ENCODE results near the gene SH3TC1.

Gene SH3TC1

DNA sequence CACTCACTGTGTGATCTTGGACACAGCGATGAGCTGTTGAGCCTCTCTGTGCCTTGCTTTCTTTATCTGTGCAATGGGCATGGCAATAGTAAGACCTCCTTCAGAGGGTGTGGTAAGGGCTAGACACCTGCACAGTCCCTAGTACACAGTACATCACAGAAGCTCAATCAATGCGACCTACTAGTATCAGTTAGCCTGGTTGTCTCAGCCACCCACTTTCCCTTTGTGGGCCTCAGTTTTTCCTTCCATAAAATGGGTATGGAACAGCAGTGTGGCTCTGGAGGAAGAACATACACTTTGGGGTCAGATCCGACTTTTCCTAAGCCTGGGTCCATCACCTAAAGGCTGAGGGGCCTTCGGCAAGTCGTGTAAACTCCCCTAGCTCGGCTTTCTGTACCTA, 67.0 kb downstream of the SH3TC1 start:
- TF ChIP-seq, protein P1, sequence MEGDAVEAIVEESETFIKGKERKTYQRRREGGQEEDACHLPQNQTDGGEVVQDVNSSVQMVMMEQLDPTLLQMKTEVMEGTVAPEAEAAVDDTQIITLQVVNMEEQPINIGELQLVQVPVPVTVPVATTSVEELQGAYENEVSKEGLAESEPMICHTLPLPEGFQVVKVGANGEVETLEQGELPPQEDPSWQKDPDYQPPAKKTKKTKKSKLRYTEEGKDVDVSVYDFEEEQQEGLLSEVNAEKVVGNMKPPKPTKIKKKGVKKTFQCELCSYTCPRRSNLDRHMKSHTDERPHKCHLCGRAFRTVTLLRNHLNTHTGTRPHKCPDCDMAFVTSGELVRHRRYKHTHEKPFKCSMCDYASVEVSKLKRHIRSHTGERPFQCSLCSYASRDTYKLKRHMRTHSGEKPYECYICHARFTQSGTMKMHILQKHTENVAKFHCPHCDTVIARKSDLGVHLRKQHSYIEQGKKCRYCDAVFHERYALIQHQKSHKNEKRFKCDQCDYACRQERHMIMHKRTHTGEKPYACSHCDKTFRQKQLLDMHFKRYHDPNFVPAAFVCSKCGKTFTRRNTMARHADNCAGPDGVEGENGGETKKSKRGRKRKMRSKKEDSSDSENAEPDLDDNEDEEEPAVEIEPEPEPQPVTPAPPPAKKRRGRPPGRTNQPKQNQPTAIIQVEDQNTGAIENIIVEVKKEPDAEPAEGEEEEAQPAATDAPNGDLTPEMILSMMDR (IDR thresholded peaks at IDR 0.05) = no peak
- intact Hi-C loops (cut with DNase I; ENCODE audit: low total_unique reads) = no loop called here
- DNase-seq = no peak
- H3K4me3 ChIP-seq = no peak overlapping the region
- peaks cover 0 to 12% (median 3%) of the 10 kb centered on the region in 4 donors for H3K4me1 ChIP-seq
- no peaks in the 10 kb centered on the region for H3K9me3 ChIP-seq
- H3K27ac ChIP-seq = no peak overlapping the region
- no peaks in the 10 kb centered on the region for H3K36me3 ChIP-seq
- peaks cover 0 to 30% of the 10 kb centered on the region in 2 donors for H3K27me3 ChIP-seq

DNA sequence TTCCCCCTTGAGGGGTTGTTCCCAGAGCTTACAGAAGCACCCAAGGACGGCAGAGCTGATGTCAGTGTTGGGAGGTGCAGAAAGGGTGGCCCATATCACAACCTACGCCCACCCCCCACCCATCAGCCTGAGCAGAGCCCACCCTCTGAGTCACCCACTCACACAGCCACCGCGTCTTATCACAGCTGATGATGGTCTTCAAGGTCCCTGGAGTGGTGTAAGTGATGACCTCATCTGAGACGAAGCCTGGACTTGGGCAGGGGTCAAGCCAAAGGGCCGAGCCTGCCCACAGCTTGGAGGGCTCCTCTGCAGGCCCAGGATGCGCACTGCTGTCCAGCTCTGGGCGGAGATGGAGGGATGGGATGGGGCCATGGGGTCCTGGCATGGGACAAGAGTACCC, 67.4 kb downstream of the SH3TC1 start:
- Histone ChIP-seq H3K4me1 (peaks cover 0 to 12% (median 3%) of the 10 kb centered on the region in 4 donors), H3K4me3 (no peak overlapping the region), H3K27ac (no peak overlapping the region), H3K27me3 (peaks cover 0 to 32% of the 10 kb centered on the region in 2 donors), H3K36me3 (no peaks in the 10 kb centered on the region), H3K9me3 (no peaks in the 10 kb centered on the region)
- intact Hi-C loops (cut with DNase I; ENCODE audit: low total_unique reads) = no loop called here
- TF ChIP-seq, protein P1 (IDR thresholded peaks at IDR 0.05) = no peak
- DNase-seq = no peak

DNA sequence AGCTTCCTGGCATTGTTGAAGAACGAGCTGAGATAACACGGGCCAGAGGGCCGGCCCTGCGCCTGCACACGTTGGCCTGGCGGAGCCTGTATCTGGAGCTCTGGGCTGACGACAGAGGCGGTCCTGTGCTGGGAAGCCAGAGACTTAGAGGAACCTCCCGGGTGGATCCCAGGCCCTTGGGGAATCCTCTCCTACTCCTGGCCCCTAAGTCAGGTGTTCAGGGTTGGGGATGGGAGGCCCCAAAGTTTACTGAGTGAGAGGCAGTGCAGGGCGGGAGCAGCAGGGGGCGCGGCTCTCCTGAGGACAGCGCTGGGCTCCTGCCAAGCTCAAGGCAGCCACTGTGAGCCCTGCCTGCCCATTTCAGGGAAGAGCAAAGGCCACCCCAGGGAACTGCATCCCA, 68.0 kb downstream of the SH3TC1 start:
- DNase-seq = peak in 1 of 2 donors; percentile 73
- H3K27me3 ChIP-seq = peaks cover 0 to 38% of the 10 kb centered on the region in 2 donors
- TF ChIP-seq, protein P1 (IDR thresholded peaks at IDR 0.05) = peak in 1 of 2 experiments; percentile 28
- no peaks in the 10 kb centered on the region for H3K9me3 ChIP-seq
- peaks cover 0 to 12% (median 3%) of the 10 kb centered on the region in 4 donors for H3K4me1 ChIP-seq
- H3K27ac ChIP-seq = no peak overlapping the region
- no peaks in the 10 kb centered on the region for H3K36me3 ChIP-seq
- no peak overlapping the region for H3K4me3 ChIP-seq
- intact Hi-C loops (cut with DNase I; ENCODE audit: low total_unique reads) = no loop called here

DNA sequence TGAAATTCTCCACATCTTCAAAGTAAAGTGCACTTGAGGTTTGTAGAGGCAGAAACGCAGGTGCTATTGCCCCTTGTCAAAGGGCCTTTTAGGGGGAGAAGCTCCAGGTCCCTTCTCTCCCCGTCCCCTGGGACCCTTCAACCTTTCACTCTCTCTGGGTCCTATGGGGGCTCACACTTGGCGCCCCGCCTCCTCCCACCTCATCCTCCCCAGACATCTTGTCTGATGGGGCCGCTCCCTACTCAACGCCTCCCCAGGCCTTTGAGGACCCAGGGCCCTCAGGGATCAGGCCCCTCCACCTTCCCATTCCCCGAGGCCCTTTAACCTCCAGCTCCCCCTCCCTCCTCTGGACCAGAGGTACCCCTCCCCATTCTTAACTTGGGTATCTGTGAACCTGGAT, 69.1 kb downstream of the SH3TC1 start:
- TF ChIP-seq, protein P1 (IDR thresholded peaks at IDR 0.05) = no peak
- no peak for DNase-seq
- Histone ChIP-seq H3K36me3 (no peaks in the 10 kb centered on the region), H3K27me3 (peaks cover 0 to 48% of the 10 kb centered on the region in 2 donors), H3K4me3 (no peak overlapping the region), H3K9me3 (no peaks in the 10 kb centered on the region), H3K4me1 (peaks cover 0 to 12% (median 3%) of the 10 kb centered on the region in 4 donors), H3K27ac (no peak overlapping the region)
- intact Hi-C loops (cut with DNase I; ENCODE audit: low total_unique reads) = no loop called here

DNA sequence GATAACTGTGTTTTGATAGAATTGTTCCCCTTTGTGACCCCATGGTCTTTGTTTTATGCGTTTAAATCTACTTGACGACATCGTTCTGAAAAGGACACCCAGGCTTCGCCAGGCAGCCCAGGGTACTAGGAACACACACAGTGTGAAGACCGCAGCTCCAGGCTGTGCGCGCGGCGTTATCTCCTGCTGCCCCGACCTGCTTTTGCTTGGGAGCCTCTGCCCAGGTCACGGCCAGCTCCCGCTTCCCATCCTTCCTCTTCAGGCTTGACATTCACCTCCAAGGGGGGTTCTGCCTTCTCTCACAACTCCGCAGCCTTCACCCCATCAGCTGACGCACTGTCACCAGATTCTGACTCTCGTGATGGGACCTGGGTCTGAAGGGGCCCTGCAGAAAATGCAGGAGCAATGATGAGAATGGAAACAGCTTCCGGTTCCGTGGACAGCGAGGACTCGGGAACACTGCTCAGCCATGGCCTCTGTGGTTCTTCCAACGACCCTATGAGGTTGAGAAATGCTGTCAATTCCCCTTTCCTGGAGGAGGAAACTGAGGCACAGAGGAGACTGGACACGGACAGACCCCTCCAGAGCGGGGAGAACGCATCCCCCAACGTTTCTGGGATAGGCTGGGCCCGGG, 69.9 kb downstream of the SH3TC1 start:
- TF ChIP-seq, protein P1 (IDR thresholded peaks at IDR 0.05) = no peak
- Histone ChIP-seq H3K36me3 (no peaks in the 10 kb centered on the region), H3K4me3 (peak overlapping the region in 1 of 2 donors; percentile 40), H3K4me1 (peaks cover 0 to 12% (median 3%) of the 10 kb centered on the region in 4 donors), H3K27me3 (peaks cover 0 to 51% of the 10 kb centered on the region in 2 donors), H3K27ac (no peak overlapping the region), H3K9me3 (no peaks in the 10 kb centered on the region)
- intact Hi-C loops (cut with DNase I; ENCODE audit: low total_unique reads) = no loop called here
- DNase-seq = no peak

Data from tibial artery (tissue), 4 donors.